ENCODE measurements around the gene TNKS1BP1. TPM values are rescaled to one million over a fixed set of nuclear protein-coding genes. Genes with fewer than 3 reads are reported as not detected.

TNKS1BP1 gene
- total RNA-seq, 2 experiments from 2014 or later, result 19.1 to 21.6 TPM

- intact Hi-C loops (cut with DNase I, micrococcal nuclease), result no loop called here
- POLR2A ChIA-PET, result interaction anchor here (0.6 kb wide), 1 partner anchor 12 kb away, joined by 7 read pairs; no protein-coding TSS in a partner anchor
- H3K27me3 Mint-ChIP-seq, result peaks cover 9% of the 10 kb centered on the region
- H3K9me3 Mint-ChIP-seq (ENCODE audit: low read depth), result peaks cover 4% of the 10 kb centered on the region
- CTCF ChIA-PET, result interaction anchor here (1.3 kb wide), 1 partner anchor 17 kb away, joined by 3 read pairs; no protein-coding TSS in a partner anchor
- ATAC-seq (no peak), DNase-seq (peak; percentile 7)
- H3K36me3 Mint-ChIP-seq (ENCODE audit: low read depth), result no peaks in the 10 kb centered on the region
- no peak overlapping the region for H3K4me3 Mint-ChIP-seq
- no peak overlapping the region for H3K27ac Mint-ChIP-seq
- no peaks in the 10 kb centered on the region for H3K4me1 Mint-ChIP-seq
Observed at GRCh38 chr11:57260937-57261783, 63.6 kb downstream of the TNKS1BP1 start.

- CTCF ChIA-PET, result interaction anchor here (0.6 to 1.6 kb wide), 3 partner anchors 21 to 227 kb away, joined by 3 read pairs; no protein-coding TSS in a partner anchor
- H3K36me3 Mint-ChIP-seq (ENCODE audit: low read depth), result no peaks in the 10 kb centered on the region
- intact Hi-C loops (cut with DNase I, micrococcal nuclease), result no loop called here
- DNase-seq (no peak), ATAC-seq (no peak)
- POLR2A ChIA-PET, result no interaction called here
- H3K27ac Mint-ChIP-seq, result no peak overlapping the region
- H3K4me1 Mint-ChIP-seq, result no peaks in the 10 kb centered on the region
- no peaks in the 10 kb centered on the region for H3K9me3 Mint-ChIP-seq (ENCODE audit: low read depth)
- no peak overlapping the region for H3K4me3 Mint-ChIP-seq
- peaks cover 30% of the 10 kb centered on the region for H3K27me3 Mint-ChIP-seq
Observed at GRCh38 chr11:57256119-57256518, 68.6 kb downstream of the TNKS1BP1 start.

GRCh38 chr11:57255618-57256017, 69.1 kb downstream of the TNKS1BP1 start:
- Mint-ChIP-seq H3K9me3 (ENCODE audit: low read depth) (no peaks in the 10 kb centered on the region), H3K27me3 (peaks cover 34% of the 10 kb centered on the region), H3K4me3 (no peak overlapping the region), H3K27ac (no peak overlapping the region), H3K36me3 (ENCODE audit: low read depth) (no peaks in the 10 kb centered on the region), H3K4me1 (no peaks in the 10 kb centered on the region)
- no peak for ATAC-seq
- ChIA-PET POLR2A (no interaction called here), CTCF (interaction anchor here (1.6 kb wide), 1 partner anchor 45 kb away, joined by 3 read pairs; no protein-coding TSS in a partner anchor)
- intact Hi-C loops (cut with DNase I, micrococcal nuclease), result no loop called here
- DNase-seq, result no peak

- intact Hi-C loops (cut with DNase I, micrococcal nuclease), result no loop called here
- ATAC-seq, result no peak
- Mint-ChIP-seq H3K4me3 (no peak overlapping the region), H3K9me3 (ENCODE audit: low read depth) (no peaks in the 10 kb centered on the region), H3K4me1 (peaks cover 8% of the 10 kb centered on the region), H3K27me3 (peaks cover 34% of the 10 kb centered on the region), H3K27ac (no peak overlapping the region), H3K36me3 (ENCODE audit: low read depth) (no peaks in the 10 kb centered on the region)
- ChIA-PET POLR2A (no interaction called here), CTCF (interaction anchor here (0.6 to 1.7 kb wide), 3 partner anchors 10 to 413 kb away, joined by 3 to 7 read pairs (median 4); no protein-coding TSS in a partner anchor)
- no peak for DNase-seq
Observed at GRCh38 chr11:57254631-57255030, 70.1 kb downstream of the TNKS1BP1 start.

GRCh38 chr11:57251491-57252104, 73.2 kb downstream of the TNKS1BP1 start:
- intact Hi-C loops (cut with DNase I, micrococcal nuclease), result no loop called here
- Mint-ChIP-seq H3K4me3 (no peak overlapping the region), H3K36me3 (ENCODE audit: low read depth) (no peaks in the 10 kb centered on the region), H3K9me3 (ENCODE audit: low read depth) (no peaks in the 10 kb centered on the region), H3K27me3 (peaks cover 36% of the 10 kb centered on the region), H3K27ac (no peak overlapping the region), H3K4me1 (peaks cover 11% of the 10 kb centered on the region)
- ChIA-PET POLR2A (no interaction called here), CTCF (interaction anchor here (0.6 to 6.1 kb wide), 4 partner anchors 41 to 409 kb away, joined by 3 to 69 read pairs (median 3); no protein-coding TSS in a partner anchor)
- ATAC-seq (no peak), DNase-seq (no peak)

- no peak overlapping the region for H3K4me3 Mint-ChIP-seq
- H3K9me3 Mint-ChIP-seq (ENCODE audit: low read depth), result no peaks in the 10 kb centered on the region
- peaks cover 11% of the 10 kb centered on the region for H3K4me1 Mint-ChIP-seq
- no peak overlapping the region for H3K27ac Mint-ChIP-seq
- intact Hi-C loops (cut with DNase I, micrococcal nuclease), result no loop called here
- no peak for ATAC-seq
- DNase-seq, result no peak
- ChIA-PET CTCF (interaction anchor here (0.6 to 6.1 kb wide), 5 partner anchors 8 to 408 kb away, joined by 3 to 69 read pairs (median 3); no protein-coding TSS in a partner anchor), POLR2A (no interaction called here)
- peaks cover 36% of the 10 kb centered on the region for H3K27me3 Mint-ChIP-seq
- no peaks in the 10 kb centered on the region for H3K36me3 Mint-ChIP-seq (ENCODE audit: low read depth)
Observed at GRCh38 chr11:57251037-57251436, 73.7 kb downstream of the TNKS1BP1 start.

Other genes starting within 250 kb of the TNKS1BP1 start
- gene LRRC55, start 143.0 kb downstream of the TNKS1BP1 start, total RNA-seq, result not detected
- not detected for gene APLNR, start 87.7 kb downstream of the TNKS1BP1 start, total RNA-seq
- gene SSRP1, start 10.9 kb upstream of the TNKS1BP1 start, total RNA-seq, result 100 to 1,000 TPM; 279 to 296 TPM
- not detected for gene P2RX3, start 13.4 kb upstream of the TNKS1BP1 start, total RNA-seq
- not detected for gene PRG3, start 56.2 kb upstream of the TNKS1BP1 start, total RNA-seq
- gene PRG2, start 65.7 kb upstream of the TNKS1BP1 start, total RNA-seq, result 1 to 10 TPM in 1 of 2 experiments, under 1 TPM in 1; 0.98 to 1.6 TPM
- 100 to 1,000 TPM; 268 to 333 TPM for gene SLC43A3, start 102.2 kb upstream of the TNKS1BP1 start, total RNA-seq
- gene RTN4RL2, start 135.6 kb upstream of the TNKS1BP1 start, total RNA-seq, result under 1 TPM; 0.33 to 0.39 TPM
- gene SLC43A1, start 190.8 kb upstream of the TNKS1BP1 start, total RNA-seq, result 10 to 100 TPM; 27.6 to 28.7 TPM
- gene TIMM10, start 205.8 kb upstream of the TNKS1BP1 start, total RNA-seq, result 100 to 1,000 TPM; 124 to 158 TPM
- not detected for gene SMTNL1, start 212.6 kb upstream of the TNKS1BP1 start, total RNA-seq
- 100 to 1,000 TPM; 179 to 252 TPM for gene UBE2L6, start 242.7 kb upstream of the TNKS1BP1 start, total RNA-seq